Mesothelial cell of epicardium (in vitro differentiated cells): ENCODE data around the gene PORCN. TPM values are rescaled to one million over a fixed set of nuclear protein-coding genes. Genes with fewer than 3 reads are reported as not detected.

Experiments used
- DNase-seq, 2 experiments: peaks; one replicate each; pipeline ENCODE4 v3.0.0; 2021; ENCODE audit warnings: low spot score in 2 of 2; ENCODE audit not compliant: unreplicated experiment in 2 of 2
- H3K27ac Mint-ChIP-seq: 2 replicates; pipeline ENCODE4 v1.8.0; 2021; ENCODE audit warnings: mixed read lengths
- H3K27me3 Mint-ChIP-seq: 2 replicates; pipeline ENCODE4 v1.8.0; 2021; ENCODE audit warnings: low read depth, mixed read lengths
- H3K36me3 Mint-ChIP-seq: 2 replicates; pipeline ENCODE4 v1.8.0; 2021; ENCODE audit warnings: mixed read lengths
- H3K4me1 Mint-ChIP-seq: 2 replicates; pipeline ENCODE4 v1.8.0; 2021; ENCODE audit warnings: mixed read lengths
- H3K4me3 Mint-ChIP-seq: 2 replicates; pipeline ENCODE4 v1.8.0; 2021; ENCODE audit warnings: mild to moderate bottlenecking, moderate library complexity, mixed read lengths
- H3K9me3 Mint-ChIP-seq: 2 replicates; pipeline ENCODE4 v1.8.0; 2021; ENCODE audit warnings: mixed read lengths
- total RNA-seq: library from RNA; stranded (reverse); gene quantifications from 3 replicates; pipeline ENCODE4 v1.2.1, GENCODE V29; 2021
- TF ChIP-seq, protein P1 (sequence below): fragments of 200-600 bp; sonication (generic); IDR thresholded peaks from one replicate; pipeline ENCODE4 v1.5.0; 2021; ENCODE audit warnings: antibody characterized with exemption; ENCODE audit not compliant: unreplicated experiment

PORCN gene
- total RNA-seq, 1 donor from 2014 or later, result 10.1 TPM

- TF ChIP-seq, protein P1, sequence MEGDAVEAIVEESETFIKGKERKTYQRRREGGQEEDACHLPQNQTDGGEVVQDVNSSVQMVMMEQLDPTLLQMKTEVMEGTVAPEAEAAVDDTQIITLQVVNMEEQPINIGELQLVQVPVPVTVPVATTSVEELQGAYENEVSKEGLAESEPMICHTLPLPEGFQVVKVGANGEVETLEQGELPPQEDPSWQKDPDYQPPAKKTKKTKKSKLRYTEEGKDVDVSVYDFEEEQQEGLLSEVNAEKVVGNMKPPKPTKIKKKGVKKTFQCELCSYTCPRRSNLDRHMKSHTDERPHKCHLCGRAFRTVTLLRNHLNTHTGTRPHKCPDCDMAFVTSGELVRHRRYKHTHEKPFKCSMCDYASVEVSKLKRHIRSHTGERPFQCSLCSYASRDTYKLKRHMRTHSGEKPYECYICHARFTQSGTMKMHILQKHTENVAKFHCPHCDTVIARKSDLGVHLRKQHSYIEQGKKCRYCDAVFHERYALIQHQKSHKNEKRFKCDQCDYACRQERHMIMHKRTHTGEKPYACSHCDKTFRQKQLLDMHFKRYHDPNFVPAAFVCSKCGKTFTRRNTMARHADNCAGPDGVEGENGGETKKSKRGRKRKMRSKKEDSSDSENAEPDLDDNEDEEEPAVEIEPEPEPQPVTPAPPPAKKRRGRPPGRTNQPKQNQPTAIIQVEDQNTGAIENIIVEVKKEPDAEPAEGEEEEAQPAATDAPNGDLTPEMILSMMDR, result no peak
Measured at GRCh38 chrX:48512371-48512935, 3.7 kb downstream of the PORCN start.

GRCh38 chrX:48513670-48514069 lies 4.9 kb downstream of the PORCN start:
- TF ChIP-seq, protein P1, result no peak
- no peak overlapping the region for H3K4me3 Mint-ChIP-seq
- peaks cover 17% of the 10 kb centered on the region for H3K9me3 Mint-ChIP-seq
- H3K27ac Mint-ChIP-seq, result no peak overlapping the region
- DNase-seq, result no peak
- H3K36me3 Mint-ChIP-seq, result peaks cover 9% of the 10 kb centered on the region
- peaks cover 6% of the 10 kb centered on the region for H3K4me1 Mint-ChIP-seq
- H3K27me3 Mint-ChIP-seq, result no peaks in the 10 kb centered on the region

More at GRCh38 chrX:48512371-48512935, 3.7 kb downstream of the PORCN start:
- H3K9me3 Mint-ChIP-seq, result peaks cover 17% of the 10 kb centered on the region
- no peak for DNase-seq
- no peak overlapping the region for H3K27ac Mint-ChIP-seq
- H3K27me3 Mint-ChIP-seq, result no peaks in the 10 kb centered on the region
- H3K4me1 Mint-ChIP-seq, result peaks cover 6% of the 10 kb centered on the region
- no peak overlapping the region for H3K4me3 Mint-ChIP-seq
- peaks cover 9% of the 10 kb centered on the region for H3K36me3 Mint-ChIP-seq

GRCh38 chrX:48514126-48514806 lies 5.5 kb downstream of the PORCN start:
- TF ChIP-seq, protein P1, result no peak
- no peak overlapping the region for H3K27ac Mint-ChIP-seq
- peaks cover 17% of the 10 kb centered on the region for H3K9me3 Mint-ChIP-seq
- peaks cover 9% of the 10 kb centered on the region for H3K36me3 Mint-ChIP-seq
- peaks cover 5% of the 10 kb centered on the region for H3K4me1 Mint-ChIP-seq
- no peaks in the 10 kb centered on the region for H3K27me3 Mint-ChIP-seq
- no peak overlapping the region for H3K4me3 Mint-ChIP-seq
- DNase-seq, result no peak

- Mint-ChIP-seq H3K27ac (no peak overlapping the region), H3K4me3 (no peak overlapping the region), H3K4me1 (no peaks in the 10 kb centered on the region), H3K9me3 (peaks cover 17% of the 10 kb centered on the region), H3K36me3 (peaks cover 9% of the 10 kb centered on the region), H3K27me3 (no peaks in the 10 kb centered on the region)
- TF ChIP-seq, protein P1, result no peak
- DNase-seq, result no peak
Measured at GRCh38 chrX:48514868-48515460, 6.2 kb downstream of the PORCN start.

- TF ChIP-seq, protein P1, result no peak
- Mint-ChIP-seq H3K4me1 (no peaks in the 10 kb centered on the region), H3K36me3 (peaks cover 9% of the 10 kb centered on the region), H3K4me3 (no peak overlapping the region), H3K27me3 (no peaks in the 10 kb centered on the region), H3K27ac (no peak overlapping the region), H3K9me3 (peaks cover 15% of the 10 kb centered on the region)
- DNase-seq, result no peak
Measured at GRCh38 chrX:48515842-48516241, 7.0 kb downstream of the PORCN start.
